Measurements from ENCODE around the gene EHBP1L1.

Gene EHBP1L1

GRCh38 chr11:65575568-65576231 lies at the start of gene EHBP1L1:
Gene EHBP1L1 (plus strand): TSS chr11:65576053. CDS start chr11:65576303, 250 bp downstream.
- DNase-seq: peak; percentile 45

- DNase-seq: no peak
These were observed 49.1 kb upstream of the EHBP1L1 start for GRCh38 chr11:65526744-65527143.

GRCh38 chr11:65528819-65529350 lies 47.0 kb upstream of the EHBP1L1 start:
- DNase-seq: no peak

- no peak for DNase-seq
These were observed 46.2 kb upstream of the EHBP1L1 start for GRCh38 chr11:65529475-65530156.

- DNase-seq: no peak
These were observed 45.7 kb upstream of the EHBP1L1 start for GRCh38 chr11:65530157-65530496.

GRCh38 chr11:65532388-65533064 lies 43.3 kb upstream of the EHBP1L1 start:
- DNase-seq: no peak

GRCh38 chr11:65535102-65535501 lies 40.8 kb upstream of the EHBP1L1 start:
- DNase-seq: no peak

- no peak for DNase-seq
These were observed 39.2 kb upstream of the EHBP1L1 start for GRCh38 chr11:65536412-65537295.

- DNase-seq: no peak
These were observed 38.6 kb upstream of the EHBP1L1 start for GRCh38 chr11:65537296-65537597.

- no peak for DNase-seq
These were observed 38.1 kb upstream of the EHBP1L1 start for GRCh38 chr11:65537620-65538231.

- DNase-seq: no peak
These were observed 37.5 kb upstream of the EHBP1L1 start for GRCh38 chr11:65538232-65538914.

GRCh38 chr11:65538915-65539743 lies 36.7 kb upstream of the EHBP1L1 start:
- peak; percentile 62 for DNase-seq

- no peak for DNase-seq
These were observed 36.0 kb upstream of the EHBP1L1 start for GRCh38 chr11:65539744-65540289.

- DNase-seq: peak; percentile 93
These were observed 35.4 kb upstream of the EHBP1L1 start for GRCh38 chr11:65540290-65541092.

GRCh38 chr11:65541093-65541982 lies 34.5 kb upstream of the EHBP1L1 start:
- no peak for DNase-seq

GRCh38 chr11:65542738-65543390 lies 33.0 kb upstream of the EHBP1L1 start:
- no peak for DNase-seq

GRCh38 chr11:65545853-65546216 lies 30.0 kb upstream of the EHBP1L1 start:
- no peak for DNase-seq

Data from eye (tissue), 1 donor.